ENCODE measurements around the gene C14orf119.
"Not testable (repeated sequence)": the region's sequence is repeated elsewhere in the genome, so short reads cannot be mapped to it uniquely, and the experiment has no call there.

C14orf119 gene

GRCh38 chr14:23089498-23090253, 5.6 kb upstream of the C14orf119 start:
- DNase-seq = no peak

DNA sequence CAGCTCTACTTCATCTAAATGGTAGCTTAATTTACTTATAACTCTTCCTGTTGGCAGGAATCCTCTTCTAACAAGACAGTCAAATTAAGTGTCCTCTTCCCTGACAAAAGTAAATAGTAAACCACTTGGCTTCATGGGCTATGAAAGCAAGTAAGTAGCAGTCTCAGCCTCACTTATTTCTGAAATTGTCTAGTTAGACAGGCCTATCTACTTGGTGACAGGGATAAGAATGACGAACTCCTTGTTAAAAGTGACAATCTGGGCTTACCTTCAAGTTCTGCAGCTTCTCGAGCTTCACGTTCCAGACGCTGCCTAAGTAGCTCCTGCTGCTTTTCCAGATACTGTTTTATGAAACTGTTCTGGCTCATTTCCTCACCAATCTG, 5.1 kb upstream of the C14orf119 start:
- no peak for DNase-seq

- no peak for DNase-seq
Measured at GRCh38 chr14:23091294-23092225, 3.7 kb upstream of the C14orf119 start.

DNA sequence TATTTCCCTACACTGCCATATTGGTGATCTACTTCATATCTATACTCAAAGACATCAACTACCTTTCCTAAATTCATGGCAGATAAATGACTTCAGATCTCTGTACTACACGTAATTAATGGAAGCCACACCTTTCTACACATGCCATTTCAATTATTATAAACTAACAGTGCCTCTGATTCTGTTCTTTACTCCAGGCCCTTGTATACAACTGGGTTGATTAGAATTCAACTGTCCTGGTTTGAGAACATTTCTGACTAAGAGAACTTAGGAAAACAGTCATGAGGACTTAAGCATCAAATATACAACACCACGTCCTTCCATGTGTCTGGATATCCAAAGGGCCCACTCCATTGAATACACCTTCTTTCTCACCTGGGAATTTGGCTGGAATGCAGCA, 2.2 kb upstream of the C14orf119 start:
- no peak for DNase-seq

- no peak for DNase-seq
Measured at GRCh38 chr14:23093526-23093925, 1.8 kb upstream of the C14orf119 start.

GRCh38 chr14:23093991-23094665, 1.2 kb upstream of the C14orf119 start:
- DNase-seq = no peak

- peak; percentile 75 for DNase-seq
Measured at GRCh38 chr14:23094666-23095195, 574 bp upstream of the C14orf119 start, which contains the start of gene ACIN1. Gene ACIN1, minus strand, starts transcription at chr14:23095136. Its CDS starts 24 bp downstream, at chr14:23095112.

GRCh38 chr14:23097786-23098185, 2.5 kb downstream of the C14orf119 start:
- DNase-seq = no peak

- DNase-seq = no peak
Measured at GRCh38 chr14:23099212-23099861, 4.0 kb downstream of the C14orf119 start.

DNA sequence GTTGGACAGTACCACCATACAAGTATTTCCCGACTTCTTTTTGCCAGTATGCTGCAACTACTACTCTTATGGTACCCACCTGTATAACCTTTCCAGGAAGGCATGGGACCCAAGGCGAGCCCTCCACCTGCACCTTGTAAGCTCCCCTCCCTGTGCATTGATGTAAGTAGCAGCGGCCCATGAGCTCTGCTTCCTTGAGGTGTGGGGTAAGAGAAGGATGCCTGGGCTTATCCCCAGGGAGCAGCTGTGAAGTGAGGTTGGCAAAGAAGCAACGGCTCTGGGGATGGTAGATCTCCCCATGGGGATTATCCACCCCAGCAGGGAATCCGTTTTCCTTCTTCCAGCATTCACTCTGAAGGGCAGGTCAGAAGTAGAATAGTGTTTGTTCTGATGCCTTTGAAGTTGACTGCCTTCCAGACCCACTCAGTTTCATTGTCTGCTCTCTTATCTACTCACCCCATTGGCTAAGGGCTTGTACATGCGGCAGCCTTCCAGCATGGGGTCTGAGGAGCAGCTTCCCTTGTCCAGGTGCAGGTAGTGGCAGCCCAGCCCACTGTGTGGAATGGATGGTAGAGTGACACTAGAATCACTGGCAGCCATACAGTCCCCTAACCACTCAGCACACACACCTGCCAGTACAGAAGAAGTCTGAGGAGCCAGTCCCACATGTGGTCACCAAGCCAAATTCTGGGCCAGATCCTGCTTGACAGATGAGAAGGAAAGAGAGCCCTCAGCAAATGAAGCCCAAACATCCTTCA, 6.1 kb downstream of the C14orf119 start:
- DNase-seq = no peak

DNA sequence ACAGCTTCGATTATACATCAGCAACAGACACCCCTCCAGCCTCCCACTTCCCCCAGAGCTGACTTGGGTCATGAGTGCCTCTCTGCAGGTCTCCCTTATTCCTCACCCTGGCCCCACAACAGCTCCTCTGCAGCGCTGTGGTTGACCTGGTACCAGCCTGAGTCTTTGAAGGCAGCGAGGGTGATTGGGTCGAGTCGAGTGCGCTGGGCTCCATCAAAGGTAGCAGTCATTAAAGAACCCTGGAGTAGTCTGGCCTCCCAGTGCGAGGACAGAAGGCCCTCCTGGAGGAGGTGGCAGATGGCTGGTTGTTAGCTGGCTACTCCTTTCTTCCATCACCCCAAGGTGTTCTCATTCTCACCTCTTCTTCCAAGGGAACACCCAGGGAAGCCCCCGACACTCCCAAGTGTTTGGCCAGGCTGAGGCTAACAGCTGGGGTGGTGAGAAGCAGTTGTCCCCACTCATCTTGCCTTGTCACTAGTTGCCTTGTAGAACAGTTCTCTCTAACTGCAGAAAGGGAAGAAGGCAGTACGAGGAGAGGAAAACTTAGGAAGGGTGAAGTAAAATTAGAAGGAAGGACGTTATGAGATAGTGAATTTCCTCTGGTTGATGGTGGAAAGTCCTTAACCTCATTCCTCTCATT, 6.8 kb downstream of the C14orf119 start:
- DNase-seq = no peak

GRCh38 chr14:23102801-23103200, 7.5 kb downstream of the C14orf119 start:
- no peak for DNase-seq

GRCh38 chr14:23103581-23103980, 8.3 kb downstream of the C14orf119 start:
- no peak for DNase-seq

GRCh38 chr14:23104070-23104590, 8.8 kb downstream of the C14orf119 start:
- no peak for DNase-seq

- DNase-seq = no peak
Measured at GRCh38 chr14:23104591-23105347, 9.5 kb downstream of the C14orf119 start, which contains the start of gene CIROP. Gene CIROP, minus strand, starts transcription at chr14:23104989. Its CDS starts 69 bp downstream, at chr14:23104920.

- no peak for DNase-seq
Measured at GRCh38 chr14:23105348-23105824, 10.1 kb downstream of the C14orf119 start.

GRCh38 chr14:23106747-23107045, 11.4 kb downstream of the C14orf119 start:
- no peak for DNase-seq

DNA sequence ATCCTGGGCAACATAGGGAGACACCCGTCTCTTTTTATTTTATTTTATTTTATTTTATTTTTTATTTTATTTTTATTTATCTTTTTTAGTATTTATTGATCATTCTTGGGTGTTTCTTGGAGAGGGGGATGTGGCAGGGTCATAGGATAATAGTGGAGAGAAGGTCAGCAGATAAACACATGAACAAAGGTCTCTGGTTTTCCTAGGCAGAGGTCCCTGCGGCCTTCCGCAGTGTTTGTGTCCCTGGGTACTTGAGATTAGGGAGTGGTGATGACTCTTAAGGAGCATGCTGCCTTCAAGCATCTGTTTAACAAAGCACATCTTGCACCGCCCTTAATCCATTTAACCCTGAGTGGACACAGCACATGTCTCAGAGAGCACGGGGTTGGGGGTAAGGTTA, 12.3 kb downstream of the C14orf119 start:
- DNase-seq = not testable (repeated sequence)

DNA sequence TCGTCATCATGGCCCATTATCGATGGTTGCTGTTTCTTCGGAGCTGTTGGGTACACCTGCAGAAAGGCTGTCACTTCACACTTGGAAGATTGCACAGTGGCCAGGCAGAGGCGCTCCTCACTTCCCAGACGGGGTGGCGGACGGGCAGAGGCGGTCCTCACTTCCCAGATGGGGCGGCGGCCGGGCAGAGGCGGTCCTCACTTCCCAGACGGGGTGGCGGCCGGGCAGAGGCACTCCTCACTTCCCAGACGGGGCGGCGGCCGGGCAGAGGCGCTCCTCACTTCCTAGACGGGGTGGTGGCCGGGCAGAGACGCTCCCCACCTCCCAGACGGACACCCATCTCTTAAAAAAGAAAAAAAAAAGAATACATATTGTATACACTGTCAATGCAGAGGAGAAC, 12.9 kb downstream of the C14orf119 start:
- DNase-seq = not testable (repeated sequence)

GRCh38 chr14:23109769-23110168, 14.5 kb downstream of the C14orf119 start:
- no peak for DNase-seq

Measured in CD4-positive, alpha-beta T cell treated with Interleukin-17A for 4 hours (primary cell).